Right cardiac atrium (tissue), 5 donors: ENCODE results near the gene BTBD16. TPM values are rescaled to one million over a fixed set of nuclear protein-coding genes. Genes with fewer than 3 reads are reported as not detected.
A peak's percentile ranks its signal among the peaks of the same experiment; 100 is the strongest.

Experiments
- ATAC-seq, 2 donors: fragments of 200-7000 bp; cut with Tn5 transposase; one replicate each; pipeline versions ENCODE4 v1.8.0 to v1.9.1; 2020; ENCODE audit warnings: moderate library complexity in 2 of 2, mild to moderate bottlenecking in 1 of 2
- DNase-seq, 3 donors: peaks; one replicate each; pipeline ENCODE4 v3.0.0-alpha.2; 2020
- H3K27ac ChIP-seq: one replicate; pipeline ENCODE4 v1.5.1; 2013; ENCODE audit warnings: mild to moderate bottlenecking, low read length, control low read depth, moderate library complexity
- H3K27me3 ChIP-seq: one replicate; pipeline ENCODE4 v1.6.1; 2013; ENCODE audit not compliant: control insufficient read depth, insufficient read depth
- H3K4me1 ChIP-seq: one replicate; pipeline ENCODE4 v1.6.1; 2013; ENCODE audit warnings: low read length; ENCODE audit not compliant: control insufficient read depth, insufficient read depth
- H3K4me3 ChIP-seq: one replicate; pipeline ENCODE4 v1.5.1; 2013; ENCODE audit warnings: low read length, control low read depth
- H3K9me3 ChIP-seq: one replicate; pipeline ENCODE4 v1.6.1; 2013; ENCODE audit warnings: low read length; ENCODE audit not compliant: control insufficient read depth
- WGBS: extraction: QIAGEN DNeasy Blood & Tissue Kit; methylation state at CpG from one replicate; pipeline ENCODE4 v1.1.7; 2013; 5-methylcytosine and 5-hydroxymethylcytosine counted together
- intact Hi-C, 4 donors: fragments of 100-400 bp; cut with DNase I; formaldehyde crosslinking; loops; one replicate each; pipeline versions ENCODE4 v1.11.0 to v1.14.0; 2022 to 2023
- polyA plus RNA-seq: library from polyadenylated mRNA; stranded (reverse); fragments of 200-250 nt; gene quantifications from one replicate; pipeline ENCODE4 v1.2.3, GENCODE V29; 2013
- total RNA-seq, 4 donors: library from RNA; stranded (reverse); fragmentation: NEBNext Ultra II Directional; extraction: Animal tissue kit (Norgen Biotek cat#: 25700); gene quantifications; one replicate each; pipeline ENCODE4 v1.2.1, GENCODE V29; 2021
- donor health status: healthy with polysubstance abuse.
- donor health status: DM: no; HTN: yes; CAD: no.
- donor health status: DM: no; HTN: no; CAD: no.
- donor health status: DM: no; HTN: yes; CAD: no; lungs with severe emphysema.
- donor health status: DM: yes; HTN: yes; CAD: no.

The BTBD16 gene
- total and polyA plus RNA-seq, 5 donors = 0.11 to 0.17 TPM; not detected in 3

DNA sequence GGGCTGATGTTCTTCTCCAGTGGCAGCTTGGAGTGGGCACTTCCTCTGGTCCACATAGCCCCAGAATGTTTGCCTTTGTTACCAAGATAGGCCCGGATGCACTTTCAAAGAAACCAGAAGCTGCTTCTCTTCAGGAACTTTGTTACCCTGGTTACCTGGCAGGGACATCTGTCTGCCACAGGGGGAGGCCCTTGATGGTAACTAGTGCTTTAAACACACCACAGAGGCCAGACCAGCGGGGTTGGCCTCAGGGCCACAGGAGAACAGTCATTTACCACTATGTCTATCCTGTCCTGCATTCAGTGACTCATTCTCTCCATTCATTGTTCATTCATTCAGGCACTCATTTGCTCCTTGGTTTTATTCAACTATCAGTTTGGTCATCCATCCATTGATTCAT lies 91.5 kb downstream of the BTBD16 start:
- H3K4me1 ChIP-seq = no peaks in the 10 kb centered on the region
- intact Hi-C loops = no loop called here
- no peaks in the 10 kb centered on the region for H3K9me3 ChIP-seq
- WGBS = 50% methylated on average over 2 of the region's 2 CpGs
- H3K27me3 ChIP-seq = no peaks in the 10 kb centered on the region
- H3K27ac ChIP-seq = no peak overlapping the region
- DNase-seq (no peak), ATAC-seq (no peak)
- H3K4me3 ChIP-seq = no peak overlapping the region

- DNase-seq (no peak), ATAC-seq (no peak)
- WGBS = 96% methylated on average over 2 of the region's 2 CpGs
- Histone ChIP-seq H3K27ac (no peak overlapping the region), H3K4me3 (no peak overlapping the region), H3K9me3 (no peaks in the 10 kb centered on the region), H3K4me1 (peaks cover 1% of the 10 kb centered on the region), H3K27me3 (no peaks in the 10 kb centered on the region)
- intact Hi-C loops = no loop called here
These were observed 92.2 kb downstream of the BTBD16 start for GRCh38 chr10:122363311-122363710.

- H3K4me1 ChIP-seq = peaks cover 3% of the 10 kb centered on the region
- WGBS = 56% methylated on average over 6 of the region's 6 CpGs
- intact Hi-C loops = no loop called here
- no peak overlapping the region for H3K27ac ChIP-seq
- ATAC-seq (peak in 1 of 2 donors; percentile 29), DNase-seq (no peak)
- H3K9me3 ChIP-seq = no peaks in the 10 kb centered on the region
- no peak overlapping the region for H3K4me3 ChIP-seq
- H3K27me3 ChIP-seq = no peaks in the 10 kb centered on the region
These were observed 92.8 kb downstream of the BTBD16 start for GRCh38 chr10:122363722-122364463.

DNA sequence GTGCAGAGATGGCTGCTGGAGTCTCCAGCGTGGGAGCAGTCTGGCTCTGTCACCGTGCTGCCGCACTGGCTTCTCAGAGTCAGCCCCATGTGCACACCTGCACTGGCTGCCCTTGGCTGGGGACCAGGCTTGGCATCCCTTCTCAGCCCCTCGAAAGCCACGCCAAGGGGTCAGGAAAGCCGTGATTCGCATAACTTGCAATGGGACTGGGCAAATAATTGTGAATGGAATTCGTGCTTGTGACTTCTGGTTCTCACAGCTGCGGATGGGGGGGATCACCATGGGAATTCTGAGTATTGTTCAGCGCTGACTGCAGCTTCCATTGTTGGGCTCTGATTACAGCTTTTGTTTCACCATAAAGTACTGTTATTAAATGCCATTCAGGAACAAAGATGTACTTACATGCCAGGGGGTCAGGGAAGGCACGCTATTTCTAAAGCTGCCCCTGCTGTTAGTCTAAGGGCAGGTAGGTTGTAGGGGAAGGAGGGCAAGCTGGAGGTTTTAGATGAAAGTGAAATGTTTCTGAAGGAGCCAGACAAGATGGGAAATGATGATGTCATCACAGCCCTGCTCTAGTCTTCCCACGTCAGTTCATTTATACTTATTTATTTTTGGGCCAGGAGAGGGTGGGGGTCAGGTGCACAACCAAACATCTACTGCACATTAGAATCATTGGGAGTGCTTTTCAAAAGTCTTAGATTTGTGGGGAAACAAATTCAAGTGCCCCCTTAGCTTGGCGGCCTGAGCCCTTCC lies 97.6 kb downstream of the BTBD16 start:
- intact Hi-C loops = no loop called here
- Histone ChIP-seq H3K9me3 (no peaks in the 10 kb centered on the region), H3K4me3 (no peak overlapping the region), H3K27me3 (no peaks in the 10 kb centered on the region), H3K4me1 (peaks cover 5% of the 10 kb centered on the region), H3K27ac (peak overlapping the region; percentile 12)
- 38% methylated on average over 13 of the region's 13 CpGs for WGBS
- no peak for ATAC-seq
- peak in 1 of 3 donors; percentile 34 for DNase-seq

DNA sequence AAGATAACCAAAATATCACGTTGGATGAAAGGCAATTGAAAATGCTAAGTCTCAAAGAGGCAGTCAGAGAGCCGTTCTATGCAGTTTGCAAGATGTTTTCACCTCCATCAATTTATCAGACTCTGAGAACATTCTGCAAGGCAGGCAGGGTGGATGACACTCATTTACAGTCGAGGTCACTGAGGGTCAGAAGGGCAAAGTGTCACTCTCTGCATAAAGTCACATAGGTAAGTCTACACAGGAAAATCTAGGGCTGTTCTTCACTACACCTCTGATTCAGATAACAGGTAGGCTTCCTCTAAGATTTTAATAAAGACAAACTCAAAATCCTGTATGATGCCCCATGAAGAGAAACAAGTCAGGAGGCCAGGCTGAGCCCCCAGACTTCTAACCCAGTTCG lies 102.0 kb downstream of the BTBD16 start:
- Histone ChIP-seq H3K27ac (peak overlapping the region; percentile 8), H3K4me3 (no peak overlapping the region), H3K9me3 (no peaks in the 10 kb centered on the region), H3K27me3 (no peaks in the 10 kb centered on the region), H3K4me1 (peaks cover 5% of the 10 kb centered on the region)
- WGBS = 60% methylated on average over 4 of the region's 4 CpGs
- DNase-seq (no peak), ATAC-seq (no peak)
- intact Hi-C loops = no loop called here

GRCh38 chr10:122373721-122374120 lies 102.6 kb downstream of the BTBD16 start:
- no peaks in the 10 kb centered on the region for H3K9me3 ChIP-seq
- H3K4me3 ChIP-seq = peak overlapping the region; percentile 55
- DNase-seq (peak in 1 of 3 donors; percentile 58), ATAC-seq (peak; percentile 0 to 8)
- peaks cover 2% of the 10 kb centered on the region for H3K4me1 ChIP-seq
- WGBS = 3% methylated on average over 13 of the region's 13 CpGs
- peak overlapping the region; percentile 78 for H3K27ac ChIP-seq
- intact Hi-C loops = no loop called here
- no peaks in the 10 kb centered on the region for H3K27me3 ChIP-seq

GRCh38 chr10:122374237-122374858 lies 103.3 kb downstream of the BTBD16 start, which contains the start of gene PLEKHA1:
TSS of gene PLEKHA1 (plus strand) at chr10:122374708. CDS start at chr10:122393201, 18,493 bp downstream.
- Histone ChIP-seq H3K9me3 (no peaks in the 10 kb centered on the region), H3K4me1 (no peaks in the 10 kb centered on the region), H3K27ac (peak within 1 kb of the TSS; percentile 91), H3K27me3 (no peaks in the 10 kb centered on the region), H3K4me3 (peak within 1 kb of the TSS; percentile 89)
- peak; percentile 98 for ATAC-seq
- WGBS = under 1% methylated on average over 71 of the region's 71 CpGs
- DNase-seq = peak; percentile 96 to 99 (median 98)
- intact Hi-C loops = no loop called here

GRCh38 chr10:122374859-122375678 lies 104.0 kb downstream of the BTBD16 start:
- ATAC-seq (peak; percentile 49 to 59), DNase-seq (peak; percentile 53 to 86 (median 81))
- no peaks in the 10 kb centered on the region for H3K9me3 ChIP-seq
- peak overlapping the region; percentile 89 for H3K4me3 ChIP-seq
- H3K4me1 ChIP-seq = no peaks in the 10 kb centered on the region
- H3K27ac ChIP-seq = peak overlapping the region; percentile 91
- intact Hi-C loops = no loop called here
- no peaks in the 10 kb centered on the region for H3K27me3 ChIP-seq
- WGBS = under 1% methylated on average over 88 of the region's 89 CpGs

- DNase-seq (no peak), ATAC-seq (no peak)
- intact Hi-C loops = no loop called here
- 6% methylated on average over 7 of the region's 7 CpGs for WGBS
- Histone ChIP-seq H3K4me1 (no peaks in the 10 kb centered on the region), H3K27ac (peak overlapping the region; percentile 91), H3K4me3 (peak overlapping the region; percentile 89), H3K27me3 (no peaks in the 10 kb centered on the region), H3K9me3 (no peaks in the 10 kb centered on the region)
These were observed 104.6 kb downstream of the BTBD16 start for GRCh38 chr10:122375679-122376160.

GRCh38 chr10:122376364-122376961 lies 105.4 kb downstream of the BTBD16 start:
- 62% methylated on average over 11 of the region's 11 CpGs for WGBS
- H3K9me3 ChIP-seq = no peaks in the 10 kb centered on the region
- no peaks in the 10 kb centered on the region for H3K27me3 ChIP-seq
- peak overlapping the region; percentile 18 for H3K4me3 ChIP-seq
- ATAC-seq = no peak
- no peaks in the 10 kb centered on the region for H3K4me1 ChIP-seq
- intact Hi-C loops = no loop called here
- no peak overlapping the region for H3K27ac ChIP-seq
- no peak for DNase-seq
